GM23248 (cell line): ENCODE results near the gene ZNF8. TPM values are rescaled to one million over a fixed set of nuclear protein-coding genes. Genes with fewer than 3 reads are reported as not detected.
A peak's percentile ranks its signal among the peaks of the same experiment; 100 is the strongest.
"Not testable (repeated sequence)": the region's sequence is repeated elsewhere in the genome, so short reads cannot be mapped to it uniquely, and the experiment has no call there.

Experiments used
- DNase-seq: peaks from one replicate; pipeline ENCODE4 v3.0.0-alpha.2; 2015
- H2AFZ ChIP-seq: fragments of 200-600 bp; sonication (generic); 2 replicates; pipeline ENCODE4 v1.6.1; 2016; ENCODE audit warnings: antibody characterized with exemption
- H3F3A ChIP-seq: fragments of 200-600 bp; sonication (generic); 2 replicates; pipeline ENCODE4 v1.6.1; 2016; ENCODE audit warnings: mild to moderate bottlenecking, antibody characterized with exemption, mixed run types; ENCODE audit not compliant: insufficient read depth
- H3K27ac ChIP-seq: fragments of 200-600 bp; sonication (generic); 2 replicates; pipeline ENCODE4 v1.5.1; 2016; ENCODE audit warnings: mild to moderate bottlenecking
- H3K27me3 ChIP-seq: fragments of 200-600 bp; sonication (generic); replicated peaks from 2 replicates; pipeline ENCODE4 v1.6.1; 2016; ENCODE audit warnings: mild to moderate bottlenecking; ENCODE audit not compliant: insufficient read depth
- H3K36me3 ChIP-seq: fragments of 200-600 bp; sonication (generic); 2 replicates; pipeline ENCODE4 v1.6.1; 2016; ENCODE audit warnings: low read depth, mild to moderate bottlenecking
- H3K4me1 ChIP-seq: fragments of 200-600 bp; sonication (generic); 2 replicates; pipeline ENCODE4 v1.6.1; 2016; ENCODE audit warnings: mild to moderate bottlenecking; ENCODE audit not compliant: insufficient read depth
- H3K4me2 ChIP-seq: fragments of 200-600 bp; sonication (generic); one replicate; pipeline ENCODE4 v1.6.1; 2016; ENCODE audit warnings: mild to moderate bottlenecking; ENCODE audit not compliant: unreplicated experiment
- H3K4me3 ChIP-seq: fragments of 200-600 bp; sonication (generic); 2 replicates; pipeline ENCODE4 v1.5.1; 2016; ENCODE audit warnings: mild to moderate bottlenecking
- H3K79me2 ChIP-seq: fragments of 200-600 bp; sonication (generic); 2 replicates; pipeline ENCODE4 v1.6.1; 2016; ENCODE audit warnings: mild to moderate bottlenecking; ENCODE audit not compliant: insufficient read depth
- H3K9ac ChIP-seq: fragments of 200-600 bp; sonication (generic); 2 replicates; pipeline ENCODE4 v1.6.1; 2016; ENCODE audit warnings: mild to moderate bottlenecking
- H3K9me2 ChIP-seq: fragments of 200-600 bp; sonication (generic); 2 replicates; pipeline ENCODE4 v1.6.1; 2016; ENCODE audit warnings: mixed run types, mild to moderate bottlenecking, moderate library complexity; ENCODE audit not compliant: insufficient read depth
- H3K9me3 ChIP-seq: fragments of 200-600 bp; sonication (generic); one replicate; pipeline ENCODE4 v1.6.1; 2017; ENCODE audit warnings: low read depth
- H4K20me1 ChIP-seq: fragments of 200-600 bp; sonication (generic); 2 replicates; pipeline ENCODE4 v1.6.0; 2016; ENCODE audit not compliant: insufficient read depth
- EZH2 ChIP-seq: fragments of 200-600 bp; sonication (generic); IDR thresholded peaks from 2 replicates; pipeline ENCODE4 v1.6.1; 2018; ENCODE audit warnings: antibody characterized with exemption, mild to moderate bottlenecking; ENCODE audit not compliant: insufficient read depth, poor library complexity, severe bottlenecking
- EZH2phosphoT487 ChIP-seq: fragments of 200-600 bp; sonication (generic); IDR thresholded peaks from 2 replicates; pipeline ENCODE4 v1.6.1; 2018; ENCODE audit warnings: antibody characterized with exemption, moderate library complexity, mild to moderate bottlenecking, low read depth; ENCODE audit not compliant: insufficient read depth
- WGBS, 2 experiments: methylation state at CpG; one replicate each; pipeline ENCODE4 v1.1.6; 2015 to 2017; ENCODE audit warnings: low lambda C conversion rate in 2 of 2, low coverage in 1 of 2; ENCODE audit errors: missing lambda C conversion rate in 2 of 2; 5-methylcytosine and 5-hydroxymethylcytosine counted together
- in situ Hi-C: fragments of 300-500 bp; cut with MboI; formaldehyde crosslinking; loops from 2 replicates; pipeline ENCODE4 v1.15.0; 2020
- polyA plus RNA-seq: library from polyadenylated mRNA; unstranded; fragments of >200 nt; fragmentation: Nextera tagmentation; extraction: Ambion mirVana; gene quantifications from 2 replicates; pipeline ENCODE4 v1.2.1, GENCODE V29; 2016
- total RNA-seq: library from RNA; depleted of rRNA; stranded (reverse); fragments of >200 nt; shearing (Covaris generic); gene quantifications from 2 replicates; pipeline ENCODE4 v1.2.3, GENCODE V29; 2014

The ZNF8 gene
- total and polyA plus RNA-seq, 2 experiments from 2014 or later = 1.1 to 5.7 TPM

- peak; percentile 37 for DNase-seq
- in situ Hi-C loops = no loop called here
- H3K27me3 ChIP-seq = no peaks in the 10 kb centered on the region
- H3K4me1 ChIP-seq = no peaks in the 10 kb centered on the region
- H3K4me2 ChIP-seq = no peak overlapping the region
- H3K9ac ChIP-seq = no peak overlapping the region
- H3K27ac ChIP-seq = no peak overlapping the region
- H3K9me3 ChIP-seq = no peaks in the 10 kb centered on the region
- H3F3A ChIP-seq = no peaks in the 10 kb centered on the region
- H3K4me3 ChIP-seq = no peak overlapping the region
- peaks cover 30% of the 10 kb centered on the region for H3K79me2 ChIP-seq
- TF ChIP-seq EZH2 (no peak), EZH2phosphoT487 (no peak)
- peaks cover 13% of the 10 kb centered on the region for H3K36me3 ChIP-seq
- no peaks in the 10 kb centered on the region for H4K20me1 ChIP-seq
- no peak overlapping the region for H2AFZ ChIP-seq
- 83 to 84% methylated on average over 29 to 30 of the region's 30 CpGs for WGBS, 2 experiments
- no peaks in the 10 kb centered on the region for H3K9me2 ChIP-seq
These were observed 60.2 kb downstream of the ZNF8 start for GRCh38 chr19:58338825-58339558.

GRCh38 chr19:58345558-58345957 lies 66.8 kb downstream of the ZNF8 start:
- Histone ChIP-seq H3K4me1 (peaks cover 4% of the 10 kb centered on the region; the same call in 1 of the 2 replicates), H3K9ac (no peak overlapping the region), H2AFZ (no peak overlapping the region), H3F3A (peaks cover 10% of the 10 kb centered on the region; the same call in 1 of the 2 replicates), H3K4me2 (no peak overlapping the region), H4K20me1 (no peaks in the 10 kb centered on the region), H3K36me3 (no peaks in the 10 kb centered on the region), H3K79me2 (peaks cover 66% of the 10 kb centered on the region), H3K27ac (no peak overlapping the region), H3K4me3 (no peak overlapping the region), H3K9me3 (no peaks in the 10 kb centered on the region), H3K9me2 (no peaks in the 10 kb centered on the region), H3K27me3 (no peaks in the 10 kb centered on the region)
- DNase-seq = peak; percentile 36
- WGBS, 2 experiments = 45 to 50% methylated on average over 5 of the region's 5 CpGs
- in situ Hi-C loops = no loop called here
- TF ChIP-seq EZH2phosphoT487 = no peak
- no peak for TF ChIP-seq EZH2

GRCh38 chr19:58346961-58347929 lies 68.5 kb downstream of the ZNF8 start:
- Histone ChIP-seq H3K9me2 (no peaks in the 10 kb centered on the region), H3K4me1 (peaks cover 4% of the 10 kb centered on the region; the same call in 1 of the 2 replicates), H3K79me2 (peaks cover 49% of the 10 kb centered on the region), H4K20me1 (no peaks in the 10 kb centered on the region), H3F3A (peaks cover 10% of the 10 kb centered on the region; the same call in 1 of the 2 replicates), H3K9ac (peak overlapping the region; percentile 74), H3K27me3 (no peaks in the 10 kb centered on the region), H3K4me3 (peak overlapping the region; percentile 89), H3K9me3 (no peaks in the 10 kb centered on the region), H3K36me3 (no peaks in the 10 kb centered on the region), H2AFZ (peak overlapping the region; percentile 85), H3K4me2 (peak overlapping the region; percentile 77), H3K27ac (peak overlapping the region; percentile 23)
- TF ChIP-seq EZH2 (no peak), EZH2phosphoT487 (no peak)
- 2% methylated on average over 68 to 77 of the region's 82 CpGs for WGBS, 2 experiments
- peak; percentile 75 for DNase-seq
- in situ Hi-C loops = no loop called here

GRCh38 chr19:58348080-58348479 lies 69.3 kb downstream of the ZNF8 start:
- H3K4me1 ChIP-seq, in situ Hi-C loops, H3K27me3 ChIP-seq, H4K20me1 ChIP-seq, H3K9me2 ChIP-seq, DNase-seq, H3K36me3 ChIP-seq, H3K9me3 ChIP-seq: not testable (repeated sequence)
- H3K4me3 ChIP-seq = peak overlapping the region; percentile 89
- peak overlapping the region; percentile 74 for H3K9ac ChIP-seq
- H3F3A ChIP-seq = peaks cover 10% of the 10 kb centered on the region; the same call in 1 of the 2 replicates
- peak overlapping the region; percentile 23 for H3K27ac ChIP-seq
- 2 to 4% methylated on average over 12 of the region's 12 CpGs for WGBS, 2 experiments
- peaks cover 43% of the 10 kb centered on the region for H3K79me2 ChIP-seq
- peak overlapping the region; percentile 77 for H3K4me2 ChIP-seq
- H2AFZ ChIP-seq = peak overlapping the region; percentile 85
